Measurements from ENCODE around the gene NKX1-2. TPM values are rescaled to one million over a fixed set of nuclear protein-coding genes. Genes with fewer than 3 reads are reported as not detected.

NKX1-2 gene
- total RNA-seq, 4 donors from 2014 or later: not detected

- Histone ChIP-seq H3K4me1 (peaks cover 0 to 6% (median 5%) of the 10 kb centered on the region in 4 donors), H3K9me3 (no peaks in the 10 kb centered on the region), H3K4me3 (no peak overlapping the region), H3K27ac (replicated peaks in 1 of 4) (no peak overlapping the region), H3K36me3 (peaks cover 0 to 2% (median 0%) of the 10 kb centered on the region in 4 donors), H3K27me3 (no peaks in the 10 kb centered on the region)
- TF ChIP-seq POLR2A (IDR thresholded peaks at IDR 0.05; ENCODE audit: low read depth) (no peak), CTCF (IDR thresholded peaks at IDR 0.05) (no peak), EP300 (IDR thresholded peaks at IDR 0.05) (no peak), POLR2AphosphoS5 (IDR thresholded peaks at IDR 0.05) (no peak)
- no peak for DNase-seq (ENCODE audit: extremely low spot score)
- WGBS: no CpG with 5 or more reads among the region's 3 CpGs
- intact Hi-C loops (cut with DNase I): no loop called here
These were observed 23.2 kb upstream of the NKX1-2 start for GRCh38 chr10:124473070-124473469.

GRCh38 chr10:124472071-124472470, 22.2 kb upstream of the NKX1-2 start:
- 79% methylated on average over 6 of the region's 6 CpGs for WGBS
- no peak for DNase-seq (ENCODE audit: extremely low spot score)
- Histone ChIP-seq H3K27me3 (no peaks in the 10 kb centered on the region), H3K4me1 (peaks cover 0 to 16% (median 10%) of the 10 kb centered on the region in 4 donors), H3K4me3 (no peak overlapping the region), H3K27ac (replicated peaks in 1 of 4) (no peak overlapping the region), H3K36me3 (peaks cover 0 to 2% (median 0%) of the 10 kb centered on the region in 4 donors), H3K9me3 (no peaks in the 10 kb centered on the region)
- no peak for TF ChIP-seq EP300 (IDR thresholded peaks at IDR 0.05)
- no peak for TF ChIP-seq CTCF (IDR thresholded peaks at IDR 0.05)
- TF ChIP-seq POLR2AphosphoS5 (IDR thresholded peaks at IDR 0.05): no peak
- no peak for TF ChIP-seq POLR2A (IDR thresholded peaks at IDR 0.05; ENCODE audit: low read depth)
- intact Hi-C loops (cut with DNase I): no loop called here

GRCh38 chr10:124470544-124471434, 21.0 kb upstream of the NKX1-2 start:
- TF ChIP-seq POLR2AphosphoS5 (IDR thresholded peaks at IDR 0.05): no peak
- TF ChIP-seq EP300 (IDR thresholded peaks at IDR 0.05): no peak
- TF ChIP-seq POLR2A (IDR thresholded peaks at IDR 0.05; ENCODE audit: low read depth): no peak
- TF ChIP-seq CTCF (IDR thresholded peaks at IDR 0.05): no peak
- DNase-seq (ENCODE audit: extremely low spot score): no peak
- H3K27ac ChIP-seq (replicated peaks in 1 of 4): no peak overlapping the region
- peaks cover under 1 to 16% (median 12%) of the 10 kb centered on the region in 4 donors for H3K4me1 ChIP-seq
- no peaks in the 10 kb centered on the region for H3K9me3 ChIP-seq
- H3K4me3 ChIP-seq: no peak overlapping the region
- intact Hi-C loops (cut with DNase I): no loop called here
- peaks cover 0 to 2% (median 0%) of the 10 kb centered on the region in 4 donors for H3K36me3 ChIP-seq
- no peaks in the 10 kb centered on the region for H3K27me3 ChIP-seq
- 98% methylated on average over 13 of the region's 13 CpGs for WGBS

- 94% methylated on average over 3 of the region's 20 CpGs for WGBS
- Histone ChIP-seq H3K27me3 (no peaks in the 10 kb centered on the region), H3K27ac (replicated peaks in 1 of 4) (no peak overlapping the region), H3K9me3 (no peaks in the 10 kb centered on the region), H3K4me3 (no peak overlapping the region), H3K36me3 (peaks cover 0 to 2% (median 0%) of the 10 kb centered on the region in 4 donors), H3K4me1 (peaks cover 3 to 16% (median 16%) of the 10 kb centered on the region in 4 donors)
- no peak for DNase-seq (ENCODE audit: extremely low spot score)
- TF ChIP-seq POLR2A (IDR thresholded peaks at IDR 0.05; ENCODE audit: low read depth) (no peak), EP300 (IDR thresholded peaks at IDR 0.05) (no peak), CTCF (IDR thresholded peaks at IDR 0.05) (no peak), POLR2AphosphoS5 (IDR thresholded peaks at IDR 0.05) (no peak)
- intact Hi-C loops (cut with DNase I): no loop called here
These were observed 20.2 kb upstream of the NKX1-2 start for GRCh38 chr10:124469956-124470484.
